Measurements from ENCODE around the gene SCYL2. TPM values are rescaled to one million over a fixed set of nuclear protein-coding genes. Genes with fewer than 3 reads are reported as not detected.

The SCYL2 gene
- total and polyA plus RNA-seq, 4 donors: 10.0 to 32.5 (median 18.9) TPM

DNA sequence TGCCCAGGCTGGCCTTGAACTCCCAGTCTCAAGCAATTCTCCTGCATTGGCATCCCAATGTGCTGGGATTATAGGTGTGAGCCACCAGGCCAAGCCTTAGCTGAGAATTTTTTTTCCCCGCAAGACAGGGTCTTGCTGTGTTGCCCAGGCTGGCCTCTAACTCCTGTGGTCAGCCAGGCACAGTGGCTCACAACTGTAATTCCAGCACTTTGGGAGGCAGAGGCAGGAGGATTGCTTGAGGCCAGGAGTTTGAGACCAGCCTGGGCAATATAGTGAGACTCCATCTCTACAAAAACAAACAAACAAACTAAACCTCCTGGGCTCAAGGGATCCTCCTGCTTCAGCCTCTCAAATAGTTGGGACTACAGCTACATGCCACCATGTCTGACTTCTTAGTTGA lies 27.4 kb upstream of the SCYL2 start (continued):
- TF ChIP-seq, protein P1, sequence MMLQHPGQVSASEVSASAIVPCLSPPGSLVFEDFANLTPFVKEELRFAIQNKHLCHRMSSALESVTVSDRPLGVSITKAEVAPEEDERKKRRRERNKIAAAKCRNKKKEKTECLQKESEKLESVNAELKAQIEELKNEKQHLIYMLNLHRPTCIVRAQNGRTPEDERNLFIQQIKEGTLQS (IDR thresholded peaks at IDR 0.05): no peak
- TF ChIP-seq EGR1 (IDR thresholded peaks at IDR 0.05; ENCODE audit: low read depth in 2 of 2): no peak

GRCh38 chr12:100243137-100243536 lies 23.8 kb upstream of the SCYL2 start:
- WGBS: 87% methylated on average over 5 of the region's 5 CpGs
- no peak for DNase-seq (ENCODE audit: low spot score)

More at GRCh38 chr12:100243137-100243536, 23.8 kb upstream of the SCYL2 start:
- Histone ChIP-seq H3K27me3 (ENCODE audit: control insufficient read depth in 4 of 4, insufficient read depth in 4 of 4, low read length in 3 of 4) (no peaks in the 10 kb centered on the region), H3K9ac (ENCODE audit: low read depth in 1 of 2, low read length in 2 of 2) (no peak overlapping the region), H3K27ac (ENCODE audit: low read depth in 1 of 2, low read length in 2 of 2) (no peak overlapping the region), H3K4me3 (ENCODE audit: low read depth in 1 of 3, low read length in 3 of 3) (no peak overlapping the region), H3K4me1 (ENCODE audit: control insufficient read depth in 4 of 4, insufficient read depth in 4 of 4, low read length in 3 of 4) (peaks cover 0 to 4% (median 0%) of the 10 kb centered on the region in 4 donors), H3K36me3 (ENCODE audit: control insufficient read depth in 4 of 4, insufficient read depth in 3 of 4, low read depth in 1 of 4, low read length in 3 of 4) (no peaks in the 10 kb centered on the region), H3K9me3 (ENCODE audit: control insufficient read depth in 4 of 4, low read length in 3 of 4) (no peaks in the 10 kb centered on the region)
- TF ChIP-seq SP1 (IDR thresholded peaks at IDR 0.05) (no peak), HNF4G (IDR thresholded peaks at IDR 0.05) (no peak), FOXA1 (IDR thresholded peaks at IDR 0.05) (no peak), GABPA (IDR thresholded peaks at IDR 0.05 in 1 of 2, conservative IDR thresholded peaks at IDR 0.05 in 1 of 2) (no peak), RXRA (IDR thresholded peaks at IDR 0.05) (no peak), NR2F2 (IDR thresholded peaks at IDR 0.05) (no peak), ZBTB33 (IDR thresholded peaks at IDR 0.05) (no peak), REST (IDR thresholded peaks at IDR 0.05) (no peak), TAF1 (conservative IDR thresholded peaks at IDR 0.05) (no peak), HNF4A (conservative IDR thresholded peaks at IDR 0.05) (no peak), RAD21 (IDR thresholded peaks at IDR 0.05) (no peak), YY1 (IDR thresholded peaks at IDR 0.05) (no peak), JUND (IDR thresholded peaks at IDR 0.05) (no peak)
- TF ChIP-seq, protein P1 (IDR thresholded peaks at IDR 0.05): no peak
- TF ChIP-seq, protein P2, sequence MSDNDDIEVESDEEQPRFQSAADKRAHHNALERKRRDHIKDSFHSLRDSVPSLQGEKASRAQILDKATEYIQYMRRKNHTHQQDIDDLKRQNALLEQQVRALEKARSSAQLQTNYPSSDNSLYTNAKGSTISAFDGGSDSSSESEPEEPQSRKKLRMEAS (IDR thresholded peaks at IDR 0.05): no peak

Data from liver (tissue), 9 donors.